SH-SY5Y (cell line): Measurements from ENCODE around the gene SH2D4B.

Experiments
- GATA2 ChIP-seq: IDR thresholded peaks from 2 replicates; pipeline ENCODE4 v1.6.1; 2011; ENCODE audit warnings: mild to moderate bottlenecking, low read depth, low read length
- GATA3 ChIP-seq: IDR thresholded peaks from 2 replicates; pipeline ENCODE4 v1.6.1; 2011; ENCODE audit warnings: low read depth, mild to moderate bottlenecking, low read length, moderate library complexity

DNA sequence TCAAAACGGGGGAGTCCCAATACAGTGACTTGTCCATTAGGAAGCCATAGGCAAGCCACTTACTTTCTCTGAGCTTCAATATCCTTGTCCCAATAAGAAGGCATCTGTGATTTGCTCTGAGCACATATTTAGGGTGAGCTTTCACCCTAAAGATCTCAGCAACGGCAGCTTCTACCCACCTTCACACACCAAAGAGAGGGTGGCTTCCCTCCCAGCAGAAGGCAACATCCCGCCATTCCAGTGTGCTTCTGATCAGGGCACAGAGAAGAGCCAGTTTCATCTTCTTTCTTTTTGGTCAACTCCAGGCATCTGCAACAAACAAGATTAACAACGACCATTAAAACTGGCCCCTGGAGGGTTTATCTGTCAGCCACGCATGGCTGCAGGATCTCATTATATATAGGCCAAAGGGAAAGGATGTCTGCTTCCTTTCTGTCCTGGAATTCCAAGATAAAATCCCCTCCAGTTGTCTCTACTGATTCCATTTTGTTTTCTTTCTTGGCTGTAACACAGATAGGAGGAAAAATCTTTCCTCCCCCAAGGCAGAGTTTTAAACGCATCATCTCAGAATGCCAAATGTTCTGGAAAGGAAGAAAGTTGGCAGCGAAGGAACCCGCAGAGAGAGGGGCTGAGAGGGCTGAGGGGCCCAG, 491 bp upstream of the SH2D4B start:
- TF ChIP-seq GATA2 (peak; percentile 32; the same call in 1 of the 2 replicates), GATA3 (no peak)
